Natural killer cell (primary cell): ENCODE data around the gene SPAG7. TPM values are rescaled to one million over a fixed set of nuclear protein-coding genes. Genes with fewer than 3 reads are reported as not detected.
A peak's percentile ranks its signal among the peaks of the same experiment; 100 is the strongest.

Experiments used
- ATAC-seq, 3 donors: fragments of 150-1000 bp in 2 of 3; fragments of 200-7000 bp in 1 of 3; cut with Tn5 transposase; 1 replicate in 1 of 3; 2 replicates in 2 of 3; pipeline ENCODE4 v1.10.0; 2021; ENCODE audit warnings: mild to moderate bottlenecking in 2 of 3, moderate library complexity in 2 of 3
- DNase-seq, 2 donors: peaks; one replicate each; pipeline versions ENCODE4 v3.0.0 to v3.0.0-alpha.2; 2013 to 2021; ENCODE audit warnings: mixed read lengths in 1 of 2
- H3K27ac ChIP-seq: one replicate; pipeline ENCODE4 v1.5.1; 2013; ENCODE audit warnings: mild to moderate bottlenecking, low read length
- H3K27me3 ChIP-seq: one replicate; pipeline ENCODE4 v1.6.1; 2013; ENCODE audit warnings: low read length; ENCODE audit not compliant: control insufficient read depth, insufficient read depth
- H3K36me3 ChIP-seq: one replicate; pipeline ENCODE4 v1.6.1; 2013; ENCODE audit warnings: low read length; ENCODE audit not compliant: control insufficient read depth, insufficient read depth
- H3K4me1 ChIP-seq: one replicate; pipeline ENCODE4 v1.6.1; 2013; ENCODE audit warnings: low read length; ENCODE audit not compliant: control insufficient read depth, insufficient read depth
- H3K4me3 ChIP-seq: one replicate; pipeline ENCODE4 v1.5.1; 2013; ENCODE audit warnings: low read length
- H3K9me3 ChIP-seq: one replicate; pipeline ENCODE4 v1.6.1; 2013; ENCODE audit warnings: low read length; ENCODE audit not compliant: control insufficient read depth, insufficient read depth
- H3K27ac Mint-ChIP-seq, 2 donors: one replicate each; pipeline ENCODE4 v1.8.0; 2022; ENCODE audit warnings: mild to moderate bottlenecking in 2 of 2, mixed read lengths in 2 of 2, moderate library complexity in 1 of 2
- H3K27me3 Mint-ChIP-seq, 2 donors: one replicate each; pipeline ENCODE4 v1.8.0; 2022; ENCODE audit warnings: low read depth in 2 of 2, mixed read lengths in 2 of 2
- H3K36me3 Mint-ChIP-seq: one replicate; pipeline ENCODE4 v1.8.0; 2022; ENCODE audit warnings: mixed read lengths
- H3K4me1 Mint-ChIP-seq, 2 donors: one replicate each; pipeline ENCODE4 v1.8.0; 2022; ENCODE audit warnings: mixed read lengths in 2 of 2
- H3K4me3 Mint-ChIP-seq: one replicate; pipeline ENCODE4 v1.8.0; 2022; ENCODE audit warnings: mild to moderate bottlenecking, moderate library complexity, mixed read lengths
- H3K9me3 Mint-ChIP-seq, 2 donors: one replicate each; pipeline ENCODE4 v1.8.0; 2022; ENCODE audit warnings: mixed read lengths in 2 of 2
- CTCF ChIP-seq: fragments of 200-600 bp; IDR thresholded peaks from one replicate; pipeline ENCODE4 v1.8.0; 2022; ENCODE audit warnings: antibody characterized with exemption
- WGBS: methylation state at CpG from one replicate; pipeline ENCODE4 v1.1.7; 2013; ENCODE audit warnings: missing lambda C conversion rate; ENCODE audit not compliant: insufficient coverage; 5-methylcytosine and 5-hydroxymethylcytosine counted together
- intact Hi-C: fragments of 100-400 bp; cut with micrococcal nuclease; formaldehyde crosslinking; loops from one replicate; pipeline ENCODE4 v1.14.2; 2022
- total RNA-seq, 4 donors: library from RNA; stranded (reverse); fragments of 120-200 nt in 1 of 4; gene quantifications; one replicate each; pipeline versions ENCODE4 v1.2.3 to v1.2.4, GENCODE V29; 2013 to 2022

SPAG7 gene, protein sequence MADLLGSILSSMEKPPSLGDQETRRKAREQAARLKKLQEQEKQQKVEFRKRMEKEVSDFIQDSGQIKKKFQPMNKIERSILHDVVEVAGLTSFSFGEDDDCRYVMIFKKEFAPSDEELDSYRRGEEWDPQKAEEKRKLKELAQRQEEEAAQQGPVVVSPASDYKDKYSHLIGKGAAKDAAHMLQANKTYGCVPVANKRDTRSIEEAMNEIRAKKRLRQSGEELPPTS
- total RNA-seq: 10 to 100 TPM; 45.7 to 60.2 (median 59.6) TPM
- 53.4 TPM for total RNA-seq (2013)

- intact Hi-C loops: loop anchor here (1.0 to 2.0 kb wide), 3 partner anchors 20 to 65 kb away; partner anchors contain the start of genes CHRNE, PFN1, RNF167 and SLC25A11
- Histone ChIP-seq H3K27ac (peak within 1 kb of the TSS; percentile 86), H3K36me3 (peaks cover 18% of the 10 kb centered on the region), H3K4me1 (peaks cover 32% of the 10 kb centered on the region), H3K9me3 (no peaks in the 10 kb centered on the region), H3K4me3 (peak within 1 kb of the TSS; percentile 89), H3K27me3 (no peaks in the 10 kb centered on the region)
- Mint-ChIP-seq H3K9me3 (no peaks in the 10 kb centered on the region), H3K27me3 (no peaks in the 10 kb centered on the region), H3K36me3 (no peaks in the 10 kb centered on the region), H3K4me1 (peaks cover 4 to 13% of the 10 kb centered on the region in 2 donors), H3K4me3 (peak within 1 kb of the TSS; percentile 42), H3K27ac (no peak within 1 kb of the TSS)
- WGBS: under 1% methylated on average over 65 of the region's 66 CpGs
- TF ChIP-seq CTCF: no peak
- peak; percentile 93 to 98 for DNase-seq
- peak; percentile 74 to 90 (median 75) for ATAC-seq
Observed at GRCh38 chr17:4967539-4968485, at the start of gene SPAG7. Gene SPAG7, minus strand, starts transcription at chr17:4967817. Its CDS starts 13 bp downstream, at chr17:4967804.

GRCh38 chr17:5014357-5014756 is 46.7 kb upstream of the SPAG7 start:
- Mint-ChIP-seq H3K27me3 (no peaks in the 10 kb centered on the region), H3K4me1 (peaks cover 0 to 3% of the 10 kb centered on the region in 2 donors), H3K4me3 (no peak overlapping the region), H3K36me3 (no peaks in the 10 kb centered on the region), H3K9me3 (no peaks in the 10 kb centered on the region), H3K27ac (no peak overlapping the region)
- no peak for TF ChIP-seq CTCF
- peaks cover 8% of the 10 kb centered on the region for H3K36me3 ChIP-seq
- intact Hi-C loops: no loop called here
- ATAC-seq (no peak), DNase-seq (no peak)
- H3K4me1 ChIP-seq: no peaks in the 10 kb centered on the region
- no peaks in the 10 kb centered on the region for H3K9me3 ChIP-seq
- H3K27ac ChIP-seq: no peak overlapping the region
- H3K4me3 ChIP-seq: no peak overlapping the region
- 93% methylated on average over 4 of the region's 4 CpGs for WGBS
- H3K27me3 ChIP-seq: no peaks in the 10 kb centered on the region

DNA sequence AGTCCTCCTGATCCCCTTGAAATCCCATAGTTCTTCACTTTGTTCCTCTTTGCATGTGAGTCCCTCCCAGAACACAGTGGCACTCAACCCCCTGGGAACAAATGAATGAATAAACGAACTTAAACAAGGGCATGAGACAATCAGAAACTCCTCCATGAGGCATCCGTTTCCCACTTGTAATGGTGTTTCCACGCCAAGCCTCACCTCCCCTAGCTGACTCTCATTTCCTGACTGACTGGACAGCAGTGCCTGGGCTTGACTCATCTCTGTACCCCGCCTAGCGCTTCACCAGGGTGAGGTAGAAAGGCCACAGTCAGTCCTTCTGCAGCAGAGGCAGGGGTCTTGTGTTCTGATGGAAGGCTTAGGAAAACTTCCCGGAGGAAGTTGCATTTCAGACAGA is 44.3 kb upstream of the SPAG7 start:
- Histone ChIP-seq H3K4me3 (no peak overlapping the region), H3K27me3 (no peaks in the 10 kb centered on the region), H3K36me3 (peaks cover 20% of the 10 kb centered on the region), H3K4me1 (no peaks in the 10 kb centered on the region), H3K9me3 (no peaks in the 10 kb centered on the region), H3K27ac (no peak overlapping the region)
- no peak for TF ChIP-seq CTCF
- Mint-ChIP-seq H3K36me3 (peaks cover 11% of the 10 kb centered on the region), H3K4me1 (no peaks in the 10 kb centered on the region), H3K27me3 (no peaks in the 10 kb centered on the region), H3K4me3 (no peak overlapping the region), H3K9me3 (no peaks in the 10 kb centered on the region), H3K27ac (no peak overlapping the region)
- intact Hi-C loops: no loop called here
- WGBS: 89% methylated on average over 6 of the region's 6 CpGs
- no peak for ATAC-seq
- no peak for DNase-seq
